NB4 (cell line): ENCODE measurements around the gene STAG1.
A peak's percentile ranks its signal among the peaks of the same experiment; 100 is the strongest.
"Not testable (repeated sequence)": the region's sequence is repeated elsewhere in the genome, so short reads cannot be mapped to it uniquely, and the experiment has no call there.

Source experiments
- DNase-seq: peaks from one replicate; pipeline ENCODE4 v3.0.0; 2010; ENCODE audit warnings: low read depth
- H3K4me3 ChIP-seq: one replicate; pipeline ENCODE4 v1.5.1; 2011; ENCODE audit warnings: mild to moderate bottlenecking, low read depth, low read length, moderate library complexity
- MYC ChIP-seq: IDR thresholded peaks from 2 replicates; pipeline ENCODE4 v1.6.1; 2011; ENCODE audit warnings: low read depth, low read length
- POLR2A ChIP-seq: IDR thresholded peaks from 2 replicates; pipeline ENCODE4 v1.6.1; 2011; ENCODE audit warnings: mild to moderate bottlenecking; ENCODE audit not compliant: insufficient read length; ENCODE audit errors: extremely low read depth
- TF ChIP-seq, protein P1 (sequence below): IDR thresholded peaks from 2 replicates; pipeline ENCODE4 v1.6.1; 2011; ENCODE audit warnings: low read depth, low read length
- TF ChIP-seq, protein P2 (sequence below): IDR thresholded peaks from one replicate; pipeline ENCODE4 v1.5.1; 2012; ENCODE audit warnings: low read depth, low read length

STAG1 gene

DNA sequence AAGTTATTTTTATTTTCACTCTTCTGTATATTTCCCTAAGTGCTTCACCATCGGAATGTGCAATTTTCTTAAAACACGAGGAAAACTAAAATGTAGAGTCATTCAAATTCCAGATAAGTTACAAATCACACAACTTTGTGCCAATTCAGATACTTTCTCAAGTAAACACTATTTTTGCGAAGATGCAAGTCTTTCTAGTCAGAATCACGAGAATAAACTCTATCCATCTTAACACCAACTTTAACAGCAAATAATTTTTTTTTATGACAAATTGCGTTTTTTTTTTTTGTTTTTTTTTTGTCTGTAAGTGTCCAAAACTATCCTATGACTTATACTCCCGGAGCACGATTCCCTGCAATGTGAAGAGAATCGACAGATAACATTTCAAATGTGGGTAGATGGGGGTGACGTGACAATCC is 1.3 kb downstream of the STAG1 start:
- TF ChIP-seq, protein P1, sequence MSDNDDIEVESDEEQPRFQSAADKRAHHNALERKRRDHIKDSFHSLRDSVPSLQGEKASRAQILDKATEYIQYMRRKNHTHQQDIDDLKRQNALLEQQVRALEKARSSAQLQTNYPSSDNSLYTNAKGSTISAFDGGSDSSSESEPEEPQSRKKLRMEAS, result no peak
- TF ChIP-seq MYC, result no peak
- TF ChIP-seq POLR2A, result no peak
- TF ChIP-seq, protein P2, sequence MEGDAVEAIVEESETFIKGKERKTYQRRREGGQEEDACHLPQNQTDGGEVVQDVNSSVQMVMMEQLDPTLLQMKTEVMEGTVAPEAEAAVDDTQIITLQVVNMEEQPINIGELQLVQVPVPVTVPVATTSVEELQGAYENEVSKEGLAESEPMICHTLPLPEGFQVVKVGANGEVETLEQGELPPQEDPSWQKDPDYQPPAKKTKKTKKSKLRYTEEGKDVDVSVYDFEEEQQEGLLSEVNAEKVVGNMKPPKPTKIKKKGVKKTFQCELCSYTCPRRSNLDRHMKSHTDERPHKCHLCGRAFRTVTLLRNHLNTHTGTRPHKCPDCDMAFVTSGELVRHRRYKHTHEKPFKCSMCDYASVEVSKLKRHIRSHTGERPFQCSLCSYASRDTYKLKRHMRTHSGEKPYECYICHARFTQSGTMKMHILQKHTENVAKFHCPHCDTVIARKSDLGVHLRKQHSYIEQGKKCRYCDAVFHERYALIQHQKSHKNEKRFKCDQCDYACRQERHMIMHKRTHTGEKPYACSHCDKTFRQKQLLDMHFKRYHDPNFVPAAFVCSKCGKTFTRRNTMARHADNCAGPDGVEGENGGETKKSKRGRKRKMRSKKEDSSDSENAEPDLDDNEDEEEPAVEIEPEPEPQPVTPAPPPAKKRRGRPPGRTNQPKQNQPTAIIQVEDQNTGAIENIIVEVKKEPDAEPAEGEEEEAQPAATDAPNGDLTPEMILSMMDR, result no peak
- H3K4me3 ChIP-seq, result peak overlapping the region; percentile 81
- no peak for DNase-seq

DNA sequence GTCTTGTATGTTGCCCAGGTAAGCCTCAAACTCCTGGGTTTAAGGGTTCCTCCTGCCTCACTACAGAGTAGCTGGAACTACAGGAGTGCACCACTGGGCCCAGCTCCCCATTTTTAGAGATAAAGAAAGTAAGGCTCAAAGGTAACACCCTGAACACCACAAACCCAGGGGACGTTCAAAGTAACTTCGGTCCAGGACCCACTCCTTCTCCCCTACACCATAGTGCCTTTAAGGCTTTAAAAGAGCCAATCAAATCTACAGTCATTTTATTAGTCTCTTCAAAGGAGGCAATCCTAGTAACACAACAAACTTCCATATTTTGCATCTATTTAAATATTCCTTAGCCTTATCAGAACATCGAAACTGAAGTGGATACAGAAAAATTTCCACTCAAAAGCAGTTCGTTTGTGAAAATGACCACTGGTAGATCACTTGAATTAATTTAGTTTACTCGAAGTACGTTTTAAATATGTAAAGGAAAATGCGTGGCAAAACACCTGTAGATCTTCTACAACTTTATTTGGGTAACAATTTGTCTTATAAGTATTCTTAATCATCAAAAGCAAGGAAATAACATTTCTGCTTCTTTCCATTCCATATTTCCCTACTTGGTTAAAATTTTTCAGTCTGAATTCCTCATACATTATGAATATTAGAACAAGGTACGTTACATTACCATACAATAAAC is 1.8 kb downstream of the STAG1 start:
- peak; percentile 36 for DNase-seq
- TF ChIP-seq POLR2A (no peak), MYC (no peak)
- TF ChIP-seq, protein P2, result no peak
- TF ChIP-seq, protein P1, result no peak
- H3K4me3 ChIP-seq, result peak overlapping the region; percentile 81

DNA sequence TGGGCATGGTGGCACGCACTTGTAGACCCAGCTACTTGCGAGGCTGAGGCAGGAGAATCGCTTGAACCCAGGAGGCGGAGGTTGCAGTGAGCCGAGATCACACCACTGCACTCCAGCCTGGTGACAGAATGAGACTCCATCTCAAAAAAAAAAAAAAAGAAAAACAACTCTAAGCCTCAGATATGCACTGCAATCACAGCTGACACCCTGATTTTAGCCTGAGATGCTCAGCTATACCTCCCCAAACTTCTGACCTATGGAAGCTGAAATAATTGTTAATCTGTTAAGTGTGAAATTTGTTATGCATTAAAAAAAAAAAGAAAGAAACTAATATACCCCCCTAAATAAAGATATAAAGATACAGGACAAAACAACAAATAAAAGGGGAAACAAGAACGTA is 2.6 kb downstream of the STAG1 start:
- not testable (repeated sequence) for DNase-seq
- peak overlapping the region; percentile 81 for H3K4me3 ChIP-seq

DNA sequence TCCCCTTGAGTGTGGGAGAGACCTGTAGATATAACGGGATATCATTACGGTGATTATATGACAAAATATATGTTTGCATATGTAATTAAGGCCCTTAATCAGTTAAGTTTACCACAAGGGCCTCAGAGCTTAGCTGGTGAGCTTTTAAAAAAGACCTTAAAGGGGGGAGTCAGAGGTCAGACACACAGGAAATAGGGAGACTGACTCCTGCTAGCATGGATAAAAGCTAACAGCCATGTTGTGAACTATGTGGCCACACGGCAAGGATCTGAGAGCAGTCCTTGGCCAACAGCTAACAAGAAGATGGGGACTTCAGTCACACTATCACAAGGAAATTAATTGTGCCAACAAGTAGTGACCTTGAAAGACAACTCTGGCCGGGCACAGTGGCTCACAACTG is 3.1 kb downstream of the STAG1 start:
- peak overlapping the region; percentile 29 for H3K4me3 ChIP-seq
- DNase-seq, result peak; percentile 48
- TF ChIP-seq, protein P1, result no peak
- TF ChIP-seq, protein P2, result no peak
- TF ChIP-seq POLR2A, result no peak
- no peak for TF ChIP-seq MYC

DNA sequence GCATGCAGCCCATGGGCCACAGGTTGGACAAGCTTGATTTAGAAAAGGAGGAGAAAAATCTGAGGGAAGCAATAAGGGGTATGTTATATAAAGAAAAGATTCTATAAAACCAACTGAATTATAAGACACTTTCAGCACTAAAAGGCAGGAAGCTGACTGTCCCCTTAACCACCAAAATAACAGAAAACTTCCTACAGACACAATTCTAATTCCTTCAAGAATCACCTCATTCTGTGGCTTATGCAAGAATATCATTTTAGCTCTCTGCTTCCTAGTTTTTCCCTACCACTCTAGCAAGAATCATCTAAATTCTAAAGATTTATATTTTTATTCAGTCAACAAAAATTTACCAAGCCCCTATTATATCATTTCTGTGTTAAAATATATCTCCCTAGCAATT is 6.3 kb downstream of the STAG1 start:
- no peak for DNase-seq
- H3K4me3 ChIP-seq, result no peak overlapping the region
- TF ChIP-seq MYC (no peak), POLR2A (no peak)
- TF ChIP-seq, protein P1, result no peak
- TF ChIP-seq, protein P2, result no peak

DNA sequence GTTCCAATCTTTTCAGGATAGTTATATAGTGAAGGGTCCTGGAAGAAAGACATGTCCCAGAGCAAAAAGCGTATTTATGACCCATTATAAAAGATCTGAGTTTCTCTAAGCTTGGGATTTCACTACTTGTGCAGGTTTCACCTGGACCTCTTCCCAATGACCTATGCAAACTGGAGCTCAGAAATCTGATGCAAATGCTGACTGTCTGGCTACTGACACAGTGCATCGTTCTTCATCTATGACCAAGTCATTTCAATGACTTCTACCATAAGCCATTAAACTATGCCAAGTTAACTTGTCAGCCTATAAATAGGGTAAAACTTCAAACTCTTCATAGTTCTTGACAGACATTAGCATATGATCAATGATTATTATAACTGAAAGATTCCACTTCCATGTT is 11.1 kb downstream of the STAG1 start:
- TF ChIP-seq MYC, result no peak
- no peak overlapping the region for H3K4me3 ChIP-seq
- DNase-seq, result no peak

DNA sequence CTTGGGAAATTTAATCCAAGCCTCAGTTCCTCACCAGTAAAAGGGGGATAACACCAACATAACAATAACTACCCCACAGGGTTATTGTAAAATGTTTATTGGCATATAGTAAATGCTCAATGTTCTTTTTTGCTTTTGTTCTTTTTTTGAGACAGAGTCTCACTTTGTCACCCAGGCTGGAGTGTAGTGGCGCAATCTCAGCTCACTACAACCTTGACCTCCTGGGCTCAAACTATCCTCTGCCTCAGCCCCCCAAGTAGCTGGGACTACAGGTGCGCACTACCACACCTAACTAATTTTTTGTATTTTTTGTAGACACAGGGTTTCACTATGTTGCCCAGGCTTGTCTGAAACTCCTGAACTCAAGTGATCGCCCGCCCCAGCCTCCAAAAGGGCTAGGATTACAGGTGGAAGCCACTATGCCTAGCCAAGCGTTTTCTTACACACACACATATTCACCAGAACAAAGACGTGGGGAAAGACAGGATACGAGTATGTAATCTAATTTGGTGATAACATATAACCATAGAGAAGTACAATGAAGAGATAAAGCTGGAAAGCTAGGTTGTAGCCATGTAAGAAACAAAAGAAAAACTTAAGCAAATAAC is 11.7 kb downstream of the STAG1 start:
- TF ChIP-seq POLR2A (no peak), MYC (no peak)
- TF ChIP-seq, protein P1, result no peak
- TF ChIP-seq, protein P2, result no peak
- DNase-seq, result no peak
- no peak overlapping the region for H3K4me3 ChIP-seq

DNA sequence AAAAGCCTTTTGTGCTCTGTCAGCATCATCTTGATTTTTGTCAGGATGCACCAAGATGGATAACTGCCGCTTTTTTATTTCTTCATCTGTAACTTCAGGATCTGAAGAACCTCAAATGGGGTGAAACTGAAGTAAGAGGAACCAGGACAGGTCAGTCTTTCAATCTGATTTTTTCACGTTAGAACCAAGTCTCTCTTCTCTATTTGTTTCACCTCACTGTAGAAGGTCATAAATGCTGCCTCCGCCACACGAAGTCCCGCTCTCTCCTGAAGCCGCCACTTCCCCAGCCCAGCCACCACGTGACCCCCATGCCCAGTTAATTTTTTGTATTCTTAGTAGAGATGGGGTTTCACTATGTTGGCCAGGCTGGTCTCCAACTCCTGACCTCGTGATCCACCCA is 15.2 kb downstream of the STAG1 start:
- not testable (repeated sequence) for DNase-seq, H3K4me3 ChIP-seq
